Placental epithelial cell (primary cell): Measurements from ENCODE around the gene CDON. TPM values are rescaled to one million over a fixed set of nuclear protein-coding genes. Genes with fewer than 3 reads are reported as not detected.

Source experiments
- total RNA-seq: library from RNA; depleted of rRNA; stranded (reverse); fragments of >200 nt; gene quantifications from 2 replicates; pipeline ENCODE4 v1.2.3, GENCODE V29; 2012

Gene CDON
- 31.6 and 221 TPM in 2 replicates for total RNA-seq

GRCh38 chr11:126062679-126063506 lies at the start of gene CDON:
TSS of gene CDON (minus strand) at chr11:126062866. CDS start at chr11:126023476, 39,390 bp downstream.

GRCh38 chr11:125945797-125946520 lies 116.7 kb downstream of the CDON start, which contains the start of gene VSIG10L2:
TSS of gene VSIG10L2 (plus strand) at chr11:125946044. CDS start at chr11:125946056, 12 bp downstream.

Other genes starting within 250 kb of the CDON start
- not detected in 2 replicates for gene PATE4, start 229.6 kb downstream of the CDON start, total RNA-seq
- 3.6 and 3.9 TPM in 2 replicates for gene HYLS1, start 175.2 kb downstream of the CDON start, total RNA-seq
- gene PUS3, start 159.7 kb downstream of the CDON start, total RNA-seq = 11.5 and 18.5 TPM in 2 replicates
- 0.79 TPM in 1 of 2 replicates, not detected in the other for gene DDX25, start 158.4 kb downstream of the CDON start, total RNA-seq
- not detected in 2 replicates for gene VSIG10L2, start 116.8 kb downstream of the CDON start, total RNA-seq
- gene RPUSD4, start 148.8 kb upstream of the CDON start, total RNA-seq = 35.9 and 40.0 TPM in 2 replicates
- 8.6 and 17.9 TPM in 2 replicates for gene FAM118B, start 148.9 kb upstream of the CDON start, total RNA-seq
- 67.5 and 114 TPM in 2 replicates for gene SRPRA, start 206.0 kb upstream of the CDON start, total RNA-seq
- 9.0 and 11.1 TPM in 2 replicates for gene FOXRED1, start 206.3 kb upstream of the CDON start, total RNA-seq
- 7.1 and 9.1 TPM in 2 replicates for gene TIRAP, start 220.2 kb upstream of the CDON start, total RNA-seq
- 5.1 and 12.3 TPM in 2 replicates for gene DCPS, start 241.2 kb upstream of the CDON start, total RNA-seq